Endothelial cell of umbilical vein (primary cell): Measurements from ENCODE around the gene PPEF2. TPM values are rescaled to one million over a fixed set of nuclear protein-coding genes. Genes with fewer than 3 reads are reported as not detected.

Experiments
- BruUV-seq: library from RNA; stranded (reverse); fragments of 400-500 nt; replicated peaks from 2 replicates; lab custom pipeline; 2021; lab: Mats Ljungman, UMichigan
- CTCF ChIA-PET: fragments of 300-600, 350-600 bp; sonication (Branson Sonifier 250); formaldehyde crosslinking; loops from one replicate; lab custom pipeline; 2021; ENCODE audit warnings: antibody characterized with exemption, inconsistent platforms; lab: Charles Lee
- POLR2A ChIA-PET: fragments of 300-600, 350-600 bp; sonication (Branson Sonifier 250); formaldehyde crosslinking; loops from one replicate; lab custom pipeline; 2021; ENCODE audit warnings: antibody characterized with exemption, inconsistent platforms; lab: Charles Lee
- DNase-seq: peaks from one replicate; pipeline ENCODE4 v3.0.0-alpha.2; 2011; ENCODE audit warnings: low read depth, low spot score
- FAIRE-seq: peaks from 2 replicates; lab custom pipeline; 2011; peaks lifted over from hg19 to GRCh38; lab: Jason Lieb, UNC
- H2AFZ ChIP-seq: 2 replicates; pipeline ENCODE4 v1.6.0; 2012; ENCODE audit warnings: low read depth, low read length, control low read depth, inconsistent platforms
- H3K27ac ChIP-seq: 2 replicates; pipeline ENCODE4 v1.5.1; 2011; ENCODE audit warnings: low read depth, mild to moderate bottlenecking, control low read depth, low read length, moderate library complexity; ENCODE audit not compliant: insufficient read depth
- H3K27me3 ChIP-seq, 2 experiments: 2 replicates each; pipeline versions ENCODE4 v1.6.0 to v1.6.1; 2011; ENCODE audit warnings: low read length in 2 of 2, mixed read lengths in 1 of 2; ENCODE audit not compliant: control insufficient read depth in 2 of 2, insufficient read depth in 2 of 2
- H3K36me3 ChIP-seq, 2 experiments: 2 replicates in 1 of 2; 3 replicates in 1 of 2; pipeline ENCODE4 v1.5.1; 2011; ENCODE audit warnings: low read length in 2 of 2, mild to moderate bottlenecking in 1 of 2, moderate library complexity in 1 of 2; ENCODE audit not compliant: control insufficient read depth in 2 of 2, insufficient read depth in 2 of 2; ENCODE audit errors: extremely low read depth in 1 of 2
- H3K4me1 ChIP-seq: 3 replicates; pipeline ENCODE4 v1.5.1; 2011; ENCODE audit warnings: mild to moderate bottlenecking, low read length; ENCODE audit not compliant: control insufficient read depth, insufficient read depth; ENCODE audit errors: extremely low read depth
- H3K4me2 ChIP-seq: 2 replicates; pipeline ENCODE4 v1.6.1; 2011; ENCODE audit warnings: low read length, control low read depth, mixed read lengths; ENCODE audit not compliant: insufficient read depth
- H3K4me3 ChIP-seq, 3 experiments: fragments of 200-600 bp in 1 of 3; sonication (generic), shearing (Covaris generic) in 1 of 3; replicated peaks in 1 of 3; 2 replicates each; pipeline ENCODE4 v1.5.1; 2011 to 2016; ENCODE audit warnings: control low read depth in 3 of 3, low read length in 3 of 3, mild to moderate bottlenecking in 2 of 3, inconsistent platforms in 1 of 3, low read depth in 1 of 3, moderate library complexity in 1 of 3; ENCODE audit not compliant: insufficient read depth in 1 of 3
- H3K79me2 ChIP-seq: 2 replicates; pipeline ENCODE4 v1.6.0; 2012; ENCODE audit warnings: low read length, inconsistent platforms; ENCODE audit not compliant: control insufficient read depth, insufficient read depth
- H3K9ac ChIP-seq: replicated peaks from 2 replicates; pipeline ENCODE3; 2011; ENCODE audit warnings: low read length, control low read depth; ENCODE audit not compliant: insufficient read depth; ENCODE audit errors: extremely low read depth
- H3K9me1 ChIP-seq: replicated peaks from 3 replicates; pipeline ENCODE4 v1.6.0; 2011; ENCODE audit warnings: mild to moderate bottlenecking, low read length; ENCODE audit not compliant: control insufficient read depth, insufficient read depth; ENCODE audit errors: extremely low read depth
- H3K9me3 ChIP-seq: replicated peaks from 2 replicates; pipeline ENCODE4 v1.5.1; 2012; ENCODE audit warnings: low read length, inconsistent platforms; ENCODE audit not compliant: control insufficient read depth, insufficient read depth
- H4K20me1 ChIP-seq: replicated peaks from 2 replicates; pipeline ENCODE3; 2011; ENCODE audit warnings: mild to moderate bottlenecking, low read length; ENCODE audit not compliant: control insufficient read depth, insufficient read depth; ENCODE audit errors: extremely low read depth
- EZH2 ChIP-seq: IDR thresholded peaks from 2 replicates; pipeline ENCODE4 v1.6.1; 2012; ENCODE audit warnings: borderline replicate concordance, low read depth, mild to moderate bottlenecking, moderate library complexity, low read length, inconsistent platforms; ENCODE audit not compliant: severe bottlenecking
- GATA2 ChIP-seq: IDR thresholded peaks from 2 replicates; pipeline ENCODE4 v1.7.0; 2011; ENCODE audit warnings: low read depth, mild to moderate bottlenecking, moderate library complexity, mixed read lengths, low read length; ENCODE audit not compliant: insufficient read length, insufficient read depth
- MAX ChIP-seq: IDR thresholded peaks from 2 replicates; pipeline ENCODE4 v1.6.1; 2011; ENCODE audit not compliant: insufficient read depth, insufficient read length
- MYC ChIP-seq: IDR thresholded peaks from one replicate; pipeline ENCODE4 v1.6.1; 2011; ENCODE audit warnings: mild to moderate bottlenecking, low read depth, low read length
- POLR2A ChIP-seq: IDR thresholded peaks from 2 replicates; pipeline ENCODE4 v1.6.1; 2012; ENCODE audit warnings: low read depth, mild to moderate bottlenecking, control low read depth, low read length
- POLR2AphosphoS5 ChIP-seq: IDR thresholded peaks from 2 replicates; pipeline ENCODE4 v1.6.1; 2012; ENCODE audit warnings: low read depth, mild to moderate bottlenecking, control low read depth, low read length, moderate library complexity; ENCODE audit not compliant: insufficient read depth
- dilution Hi-C: fragments of 300-500 bp; cut with MboI; formaldehyde crosslinking; loops from one replicate; pipeline ENCODE4 v1.15.0; 2019; ENCODE audit warnings: low sequenced_read_pairs; ENCODE audit not compliant: extremely low pct_ligation_motif_present
- intact Hi-C: fragments of 100-400 bp; cut with micrococcal nuclease; formaldehyde crosslinking; loops from one replicate; pipeline ENCODE4 v1.10.0; 2022
- polyA plus RNA-seq, 4 experiments: library from polyadenylated mRNA; depleted of rRNA in 3 of 4; stranded (reverse) in 3 of 4; unstranded in 1 of 4; fragments of >200 nt; gene quantifications; 2 replicates each; pipeline versions ENCODE4 v1.2.1 to v1.2.3, GENCODE V29; 2011 to 2012; ENCODE audit warnings: missing spikeins in 1 of 4
- total RNA-seq: library from RNA; stranded (reverse); gene quantifications from 2 replicates; pipeline ENCODE4 v1.2.3, GENCODE V29; 2021
- TF ChIP-seq, protein P1 (sequence below), 2 donors: IDR thresholded peaks; 1 replicate in 1 of 2; 2 replicates in 1 of 2; pipeline ENCODE4 v1.5.1; 2011; ENCODE audit warnings: low read length in 2 of 2, mild to moderate bottlenecking in 2 of 2, moderate library complexity in 2 of 2, control low read depth in 1 of 2, inconsistent platforms in 1 of 2, low read depth in 1 of 2; ENCODE audit not compliant: insufficient read depth in 1 of 2; ENCODE audit errors: extremely low read depth in 1 of 2

Gene PPEF2
- total and polyA plus RNA-seq, 2 donors (not counting 3 experiments of a cell fraction or from before 2014, with no cell fraction given): 0.23 TPM; not detected in 1

- Histone ChIP-seq H3K4me3 (no peak overlapping the region), H3K9me3 (no peaks in the 10 kb centered on the region), H2AFZ (no peak overlapping the region), H3K4me2 (no peak overlapping the region), H3K79me2 (no peaks in the 10 kb centered on the region), H3K27ac (no peak overlapping the region), H3K9ac (no peak overlapping the region), H3K4me1 (no peaks in the 10 kb centered on the region), H3K27me3 (peaks cover 6 to 12% of the 10 kb centered on the region in 2 experiments), H4K20me1 (no peaks in the 10 kb centered on the region), H3K36me3 (no peaks in the 10 kb centered on the region), H3K9me1 (no peaks in the 10 kb centered on the region)
- no peak for TF ChIP-seq GATA2
- no peak for TF ChIP-seq POLR2AphosphoS5
- TF ChIP-seq MAX: no peak
- no peak for TF ChIP-seq EZH2
- TF ChIP-seq, protein P1, sequence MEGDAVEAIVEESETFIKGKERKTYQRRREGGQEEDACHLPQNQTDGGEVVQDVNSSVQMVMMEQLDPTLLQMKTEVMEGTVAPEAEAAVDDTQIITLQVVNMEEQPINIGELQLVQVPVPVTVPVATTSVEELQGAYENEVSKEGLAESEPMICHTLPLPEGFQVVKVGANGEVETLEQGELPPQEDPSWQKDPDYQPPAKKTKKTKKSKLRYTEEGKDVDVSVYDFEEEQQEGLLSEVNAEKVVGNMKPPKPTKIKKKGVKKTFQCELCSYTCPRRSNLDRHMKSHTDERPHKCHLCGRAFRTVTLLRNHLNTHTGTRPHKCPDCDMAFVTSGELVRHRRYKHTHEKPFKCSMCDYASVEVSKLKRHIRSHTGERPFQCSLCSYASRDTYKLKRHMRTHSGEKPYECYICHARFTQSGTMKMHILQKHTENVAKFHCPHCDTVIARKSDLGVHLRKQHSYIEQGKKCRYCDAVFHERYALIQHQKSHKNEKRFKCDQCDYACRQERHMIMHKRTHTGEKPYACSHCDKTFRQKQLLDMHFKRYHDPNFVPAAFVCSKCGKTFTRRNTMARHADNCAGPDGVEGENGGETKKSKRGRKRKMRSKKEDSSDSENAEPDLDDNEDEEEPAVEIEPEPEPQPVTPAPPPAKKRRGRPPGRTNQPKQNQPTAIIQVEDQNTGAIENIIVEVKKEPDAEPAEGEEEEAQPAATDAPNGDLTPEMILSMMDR (IDR thresholded peaks at IDR 0.05; ENCODE audit: extremely low read depth in 1 of 2, insufficient read depth in 1 of 2, low read depth in 1 of 2, low read length in 2 of 2): no peak
- TF ChIP-seq MYC: no peak
- TF ChIP-seq POLR2A: no peak
- dilution Hi-C loops: no loop called here
- POLR2A ChIA-PET: no interaction called here
- intact Hi-C loops: no loop called here
- CTCF ChIA-PET: interaction anchor here (0.6 kb wide), 1 partner anchor 11 kb away, joined by 4 read pairs; no protein-coding TSS in a partner anchor
- FAIRE-seq (no peak), DNase-seq (no peak)
- BruUV-seq: no TSS peak
These were observed 43.5 kb downstream of the PPEF2 start for GRCh38 chr4:75858721-75859120.
